Psoas muscle (tissue), 8 donors: ENCODE data around the gene PPP4R3B. TPM values are rescaled to one million over a fixed set of nuclear protein-coding genes. Genes with fewer than 3 reads are reported as not detected.

Source experiments
- ATAC-seq, 4 donors: fragments of 200-7000 bp; cut with Tn5 transposase; one replicate each; pipeline ENCODE4 v1.9.1; 2020; ENCODE audit warnings: moderate library complexity in 3 of 4, mild to moderate bottlenecking in 2 of 4
- DNase-seq, 2 donors: peaks; one replicate each; pipeline ENCODE4 v3.0.0-alpha.2; 2020
- H3K27ac ChIP-seq: fragments of 200-600 bp; one replicate; pipeline ENCODE4 v1.8.0; 2022
- H3K27me3 ChIP-seq, 3 donors: fragments of 200-600 bp in 1 of 3; one replicate each; pipeline versions ENCODE4 v1.6.1 to v1.8.0; 2013 to 2022; ENCODE audit warnings: low read length in 2 of 3, mild to moderate bottlenecking in 2 of 3, moderate library complexity in 1 of 3; ENCODE audit not compliant: insufficient read depth in 3 of 3
- H3K36me3 ChIP-seq, 2 donors: fragments of 200-600 bp in 1 of 2; one replicate each; pipeline versions ENCODE4 v1.6.1 to v1.8.0; 2013 to 2022; ENCODE audit warnings: low read depth in 1 of 2, mild to moderate bottlenecking in 1 of 2, moderate library complexity in 1 of 2; ENCODE audit not compliant: insufficient read depth in 1 of 2
- H3K4me1 ChIP-seq: fragments of 200-600 bp; one replicate; pipeline ENCODE4 v1.8.0; 2022
- H3K4me3 ChIP-seq: fragments of 200-600 bp; one replicate; pipeline ENCODE4 v1.8.0; 2022; ENCODE audit warnings: mild to moderate bottlenecking
- H3K9me3 ChIP-seq: fragments of 200-600 bp; one replicate; pipeline ENCODE4 v1.8.0; 2022
- CTCF ChIP-seq: fragments of 200-600 bp; IDR thresholded peaks from one replicate; pipeline ENCODE4 v1.8.0; 2022; ENCODE audit warnings: antibody characterized with exemption
- WGBS, 3 donors: extraction: QIAGEN DNeasy Blood & Tissue Kit; methylation state at CpG; one replicate each; pipeline versions ENCODE4 v1.1.6 to v1.1.7; 2013; 5-methylcytosine and 5-hydroxymethylcytosine counted together
- intact Hi-C, 2 donors: fragments of 100-400 bp; cut with DNase I; formaldehyde crosslinking; loops; one replicate each; pipeline versions ENCODE4 v1.11.0 to v1.14.2; 2022
- polyA plus RNA-seq, 3 donors: library from polyadenylated mRNA; stranded (reverse); fragments of 200-250 nt; gene quantifications; one replicate each; pipeline ENCODE4 v1.2.3, GENCODE V29; 2013
- total RNA-seq, 4 donors: library from RNA; stranded (reverse); fragmentation: NEBNext Ultra II Directional in 2 of 4; extraction: Animal tissue kit (Norgen Biotek cat#: 25700) in 2 of 4; gene quantifications; one replicate each; pipeline versions ENCODE4 v1.2.1 to v1.2.4, GENCODE V29; 2021 to 2023
- donor health status: healthy with polysubstance abuse.
- donor health status: DM: no; HTN: no; CAD: no; lungs with moderate emphysema.
- donor health status: Bipolar disorder and iron deficiency.
- donor health status: healthy.
- donor health status: DM: yes; HTN: yes; CAD: no.
- donor health status: DM: no; HTN: no; CAD: no.
- donor health status: DM: no; HTN: no; CAD: no.
- donor health status: DM: yes; HTN: yes; CAD: no.

PPP4R3B gene
- total and polyA plus RNA-seq, 7 donors = 11.8 to 32.8 (median 21.0) TPM

DNA sequence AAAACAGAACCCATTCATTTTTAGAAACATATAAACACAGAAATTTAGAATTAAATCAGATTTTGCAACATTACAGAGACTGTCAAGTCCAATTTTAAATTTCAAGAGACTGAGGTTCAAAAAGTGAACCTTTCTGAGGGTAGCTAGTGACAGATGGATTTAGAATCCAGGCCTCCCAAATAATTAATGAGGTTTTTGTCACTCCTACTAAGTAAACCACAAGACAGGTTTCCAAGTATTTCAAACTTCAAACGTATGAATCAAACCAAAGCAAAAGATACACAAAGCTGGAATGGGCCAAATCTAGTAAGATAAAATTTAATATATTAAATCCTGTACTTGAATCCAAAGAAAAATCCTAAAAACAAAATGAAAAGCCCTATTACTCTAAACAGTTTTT lies 25.3 kb downstream of the PPP4R3B start:
- intact Hi-C loops = no loop called here
- DNase-seq = no peak
- peaks cover 0 to 37% of the 10 kb centered on the region in 2 donors for H3K36me3 ChIP-seq
- H3K27ac ChIP-seq = no peak overlapping the region
- H3K9me3 ChIP-seq = no peaks in the 10 kb centered on the region
- ATAC-seq = no peak
- H3K4me3 ChIP-seq = no peak overlapping the region
- H3K4me1 ChIP-seq = peaks cover 7% of the 10 kb centered on the region
- no peak for TF ChIP-seq CTCF
- WGBS, 3 donors = 30 to 53% (median 32%) methylated on average over 1 of the region's 1 CpG
- no peaks in the 10 kb centered on the region for H3K27me3 ChIP-seq

GRCh38 chr2:55590810-55591440 lies 26.5 kb downstream of the PPP4R3B start:
- Histone ChIP-seq H3K9me3 (no peaks in the 10 kb centered on the region), H3K4me1 (peaks cover 7% of the 10 kb centered on the region), H3K4me3 (no peak overlapping the region), H3K36me3 (peaks cover 0 to 37% of the 10 kb centered on the region in 2 donors), H3K27ac (no peak overlapping the region), H3K27me3 (no peaks in the 10 kb centered on the region)
- 72 to 90% (median 80%) methylated on average over 7 of the region's 7 CpGs for WGBS, 3 donors
- intact Hi-C loops = loop anchor here in 1 of 2 donors (2.0 kb wide), 1 partner anchor 20 kb away; no protein-coding TSS in a partner anchor
- TF ChIP-seq CTCF = no peak
- DNase-seq (no peak), ATAC-seq (peak in 3 of 4 donors; percentile 51 to 83 (median 69))

DNA sequence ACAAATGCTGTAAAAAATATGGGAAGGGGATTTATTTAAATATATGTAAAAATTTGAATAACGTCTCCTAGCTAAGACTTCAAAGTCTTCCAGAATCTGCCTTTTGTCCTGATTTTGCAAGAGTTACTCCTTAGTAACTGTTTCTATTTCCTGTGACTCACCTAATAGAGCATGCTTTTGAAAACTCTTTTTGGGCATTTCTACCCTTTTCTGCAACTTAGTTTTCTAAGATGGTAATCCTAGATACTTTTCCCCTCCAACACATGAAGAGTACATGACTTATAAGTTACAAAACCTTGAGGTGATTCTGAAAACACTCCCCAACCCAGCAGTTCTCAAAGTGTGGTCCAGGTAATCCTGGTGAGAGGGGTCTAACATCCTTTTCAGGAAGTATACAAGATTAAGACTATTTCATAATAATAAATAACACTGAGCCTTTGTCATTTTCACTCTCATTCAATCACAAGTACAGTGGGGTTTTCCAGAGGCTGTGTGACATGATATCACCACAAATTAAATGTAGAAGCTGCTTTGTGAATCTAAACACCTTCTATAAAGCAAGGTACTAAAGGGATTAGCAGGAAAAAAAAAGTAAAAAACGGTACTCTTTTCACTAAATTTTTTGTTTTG lies 31.9 kb downstream of the PPP4R3B start:
- 84 to 87% (median 86%) methylated on average over 2 of the region's 2 CpGs for WGBS, 3 donors
- H3K4me3 ChIP-seq = no peak overlapping the region
- H3K36me3 ChIP-seq = peaks cover 0 to 60% of the 10 kb centered on the region in 2 donors
- no peak for DNase-seq
- ATAC-seq = no peak
- H3K27me3 ChIP-seq = no peaks in the 10 kb centered on the region
- TF ChIP-seq CTCF = no peak
- intact Hi-C loops = no loop called here
- no peak overlapping the region for H3K27ac ChIP-seq
- peaks cover 17% of the 10 kb centered on the region for H3K4me1 ChIP-seq
- no peaks in the 10 kb centered on the region for H3K9me3 ChIP-seq

GRCh38 chr2:55581874-55582547 lies 35.4 kb downstream of the PPP4R3B start:
- H3K9me3 ChIP-seq = no peaks in the 10 kb centered on the region
- no peak for TF ChIP-seq CTCF
- H3K4me1 ChIP-seq = peaks cover 17% of the 10 kb centered on the region
- intact Hi-C loops = no loop called here
- WGBS, 3 donors = 42 to 64% (median 48%) methylated on average over 4 of the region's 4 CpGs
- peaks cover 0 to 79% of the 10 kb centered on the region in 2 donors for H3K36me3 ChIP-seq
- H3K27me3 ChIP-seq = no peaks in the 10 kb centered on the region
- DNase-seq = peak; percentile 42 to 77
- peak overlapping the region; percentile 42 for H3K4me3 ChIP-seq
- H3K27ac ChIP-seq = peak overlapping the region; percentile 71
- peak; percentile 90 to 98 (median 94) for ATAC-seq
